GM12878 (cell line): ENCODE data around the gene GIGYF2. TPM values are rescaled to one million over a fixed set of nuclear protein-coding genes. Genes with fewer than 3 reads are reported as not detected.

Experiments
- ATAC-seq: fragments of 200-7000 bp; cut with Tn5 transposase; 3 replicates; pipeline ENCODE4 v1.9.1; 2020; ENCODE audit warnings: mild to moderate bottlenecking, moderate library complexity
- BruUV-seq: library from RNA; stranded (reverse); fragments of 400-500 nt; replicated peaks from 2 replicates; lab custom pipeline; 2021; lab: Mats Ljungman, UMichigan
- CTCF ChIA-PET: fragments of 300-600 bp; sonication (Branson Sonifier 250); formaldehyde crosslinking; extraction: SDS; loops from one replicate; lab custom pipeline; 2021; ENCODE audit warnings: inconsistent platforms; lab: Yijun Ruan, JAX
- POLR2A ChIA-PET: fragments of 350-600 bp; formaldehyde crosslinking; extraction: SDS; loops from one replicate; lab custom pipeline; 2021; ENCODE audit warnings: inconsistent platforms; lab: Charles Lee
- RAD21 ChIA-PET: fragments of 300-600 bp; sonication (Branson Sonifier 250); formaldehyde crosslinking; loops from one replicate; lab custom pipeline; 2023; ENCODE audit warnings: antibody characterized with exemption; ENCODE audit not compliant: unreplicated experiment; lab: Charles Lee
- SMC1A ChIA-PET: fragments of 300-600 bp; sonication (Branson Sonifier 250); formaldehyde crosslinking; loops from one replicate; lab custom pipeline; 2023; ENCODE audit not compliant: unreplicated experiment, uncharacterized antibody; lab: Charles Lee
- DNase-seq: peaks from one replicate; pipeline ENCODE4 v3.0.0-alpha.2; 2011; ENCODE audit warnings: low read depth, low spot score
- FAIRE-seq: peaks from 3 replicates; lab custom pipeline; 2011; peaks lifted over from hg19 to GRCh38; lab: Jason Lieb, UNC
- H2AFZ ChIP-seq: 2 replicates; pipeline ENCODE4 v1.6.0; 2011; ENCODE audit warnings: low read depth, low read length, control low read depth; ENCODE audit not compliant: control insufficient read depth
- H3K27ac ChIP-seq: 2 replicates; pipeline ENCODE4 v1.5.1; 2011; ENCODE audit warnings: control low read depth; ENCODE audit not compliant: control insufficient read depth, insufficient read depth
- H3K27me3 ChIP-seq, 2 experiments: replicated peaks in 1 of 2; 2 replicates each; pipeline versions ENCODE4 v1.6.0 to v1.6.1; 2011; ENCODE audit warnings: low read length in 1 of 2; ENCODE audit not compliant: control insufficient read depth in 2 of 2, insufficient read depth in 2 of 2
- H3K36me3 ChIP-seq, 2 experiments: 2 replicates each; pipeline ENCODE4 v1.5.1; 2011; ENCODE audit warnings: low read length in 1 of 2; ENCODE audit not compliant: control insufficient read depth in 2 of 2, insufficient read depth in 2 of 2
- H3K4me1 ChIP-seq: 2 replicates; pipeline ENCODE4 v1.6.1; 2011; ENCODE audit warnings: mild to moderate bottlenecking, low read length, moderate library complexity, mixed read lengths; ENCODE audit not compliant: control insufficient read depth, insufficient read depth
- H3K4me2 ChIP-seq: 2 replicates; pipeline ENCODE4 v1.6.0; 2011; ENCODE audit warnings: control low read depth; ENCODE audit not compliant: control insufficient read depth, insufficient read depth
- H3K4me3 ChIP-seq: fragments of 200-600 bp; sonication (generic); 2 replicates; pipeline ENCODE4 v1.5.1; 2016
- H3K79me2 ChIP-seq: 2 replicates; pipeline ENCODE4 v1.6.0; 2011; ENCODE audit warnings: low read length; ENCODE audit not compliant: control insufficient read depth, insufficient read depth
- H3K9ac ChIP-seq: 2 replicates; pipeline ENCODE4 v1.8.0; 2011; ENCODE audit warnings: low read length, control low read depth, mixed read lengths; ENCODE audit not compliant: control insufficient read depth, insufficient read depth
- H3K9me3 ChIP-seq: replicated peaks from 3 replicates; pipeline ENCODE4 v1.5.1; 2011; ENCODE audit warnings: mild to moderate bottlenecking, low read length; ENCODE audit not compliant: control insufficient read depth, insufficient read depth
- H4K20me1 ChIP-seq: 2 replicates; pipeline ENCODE4 v1.6.0; 2011; ENCODE audit not compliant: control insufficient read depth, insufficient read depth
- ASH2L ChIP-seq: fragments of 300-600, 200-600 bp; sonication (generic); IDR thresholded peaks from 2 replicates; pipeline ENCODE4 v1.6.1; 2017; ENCODE audit warnings: low read depth, mild to moderate bottlenecking, borderline replicate concordance
- BACH1 ChIP-seq: fragments of 450-650 bp; IDR thresholded peaks from 2 replicates; pipeline ENCODE4 v1.6.1; 2017; ENCODE audit warnings: mild to moderate bottlenecking, borderline replicate concordance
- E4F1 ChIP-seq: fragments of 450-650 bp; IDR thresholded peaks from 2 replicates; pipeline ENCODE4 v1.6.1; 2018; ENCODE audit warnings: borderline replicate concordance, mild to moderate bottlenecking; ENCODE audit not compliant: partially characterized antibody
- IRF3 ChIP-seq: fragments of 450-650 bp; IDR thresholded peaks from 2 replicates; pipeline ENCODE4 v1.6.1; 2014; ENCODE audit warnings: mild to moderate bottlenecking
- NFXL1 ChIP-seq: fragments of 450-650 bp; IDR thresholded peaks from 2 replicates; pipeline ENCODE4 v1.6.1; 2017; ENCODE audit warnings: antibody characterized with exemption, mild to moderate bottlenecking, borderline replicate concordance
- PKNOX1 ChIP-seq: fragments of 450-650 bp; IDR thresholded peaks from 2 replicates; pipeline ENCODE4 v1.6.1; 2016; ENCODE audit warnings: mild to moderate bottlenecking
- RBBP5 ChIP-seq: fragments of 200-600 bp; sonication (generic); conservative IDR thresholded peaks from 2 replicates; pipeline ENCODE4 v1.6.1; 2016
- RFX5 ChIP-seq: IDR thresholded peaks from 2 replicates; pipeline ENCODE4 v1.6.1; 2011; ENCODE audit warnings: low read depth, low read length, improper control_type of control experiment
- SIN3A ChIP-seq: IDR thresholded peaks from 2 replicates; pipeline ENCODE4 v1.6.1; 2012; ENCODE audit warnings: low read depth, low read length, improper control_type of control experiment
- YY1 ChIP-seq: IDR thresholded peaks from 2 replicates; pipeline ENCODE4 v1.6.1; 2011; ENCODE audit warnings: low read depth, mild to moderate bottlenecking, low read length
- ZBED1 ChIP-seq: IDR thresholded peaks from 2 replicates; pipeline ENCODE4 v1.6.1; 2016; ENCODE audit warnings: borderline replicate concordance
- ZBTB11 ChIP-seq: fragments of 450-650 bp; formaldehyde crosslinking; IDR thresholded peaks from 2 replicates; pipeline ENCODE4 v1.5.0; 2022; ENCODE audit warnings: mild to moderate bottlenecking, missing genetic modification characterization
- WGBS: methylation state at CpG from one replicate; pipeline ENCODE4 v1.1.6; 2016; ENCODE audit warnings: low lambda C conversion rate; ENCODE audit not compliant: insufficient replicate concordance, insufficient coverage; ENCODE audit errors: missing lambda C conversion rate; 5-methylcytosine and 5-hydroxymethylcytosine counted together
- in situ Hi-C: fragments of 300-500 bp; cut with MboI; formaldehyde crosslinking; loops from 9 replicates; pipeline ENCODE4 v1.14.3; 2018; ENCODE audit warnings: mixed read lengths
- intact Hi-C: fragments of 100-400 bp; cut with micrococcal nuclease; formaldehyde crosslinking; loops from one replicate; pipeline ENCODE4 v1.14.2; 2022; ENCODE audit not compliant: unreplicated experiment
- polyA plus RNA-seq, 11 experiments: library from polyadenylated mRNA; depleted of rRNA in 4 of 11; unstranded in 6 of 11; stranded (reverse) in 5 of 11; fragments of >200 nt; fragmentation: Nextera tagmentation in 4 of 11; fragmentation: Illumina TruSeq in 1 of 11; extraction: Ambion mirVana in 4 of 11; extraction: Trizol in 1 of 11; gene quantifications; 1 replicate in 1 of 11; 2 replicates in 10 of 11; pipeline versions ENCODE4 v1.2.1 to v1.2.3, GENCODE V29; 2011 to 2016; ENCODE audit warnings: inconsistent platforms in 2 of 11, missing spikeins in 2 of 11, low read depth in 1 of 11
- total RNA-seq, 4 experiments: library from RNA; depleted of rRNA in 3 of 4; stranded (reverse); fragments of >200 nt in 3 of 4; fragmentation: Illumina TruSeq in 1 of 4; extraction: Trizol in 1 of 4; gene quantifications; 2 replicates each; pipeline versions ENCODE4 v1.2.1 to v1.2.3, GENCODE V29; 2013 to 2021

The GIGYF2 gene
- total and polyA plus RNA-seq, 10 of the 15 experiments (the other 5 are each of a cell fraction or from before 2014, with no cell fraction given) = 12.2 to 47.2 (median 39.0) TPM

- intact Hi-C loops = no loop called here
- Histone ChIP-seq H3K9ac (no peak overlapping the region), H3K4me1 (no peaks in the 10 kb centered on the region), H3K4me2 (no peak overlapping the region), H2AFZ (no peak overlapping the region), H3K27me3 (no peaks in the 10 kb centered on the region; a peak in 1 of 4 replicates), H3K4me3 (no peak overlapping the region), H3K36me3 (no peaks in the 10 kb centered on the region), H4K20me1 (no peaks in the 10 kb centered on the region), H3K27ac (no peak overlapping the region), H3K79me2 (no peaks in the 10 kb centered on the region), H3K9me3 (no peaks in the 10 kb centered on the region)
- DNase-seq (no peak), ATAC-seq (no peak), FAIRE-seq (no peak)
- no TSS peak for BruUV-seq
- CTCF ChIA-PET = no interaction called here
- SMC1A ChIA-PET = no interaction called here
- RAD21 ChIA-PET = no interaction called here
- 70% methylated on average over 13 of the region's 15 CpGs for WGBS
- POLR2A ChIA-PET = no interaction called here
- in situ Hi-C loops = no loop called here
- no peak for TF ChIP-seq ASH2L
- no peak for TF ChIP-seq ZBTB11 (CRISPR knock-in tag)
- TF ChIP-seq RBBP5 = no peak
- TF ChIP-seq IRF3 = no peak
- TF ChIP-seq BACH1 = no peak
- TF ChIP-seq YY1 = no peak
- TF ChIP-seq ZBED1 = no peak
- no peak for TF ChIP-seq SIN3A
- TF ChIP-seq PKNOX1 = no peak
- TF ChIP-seq NFXL1 = no peak
- TF ChIP-seq E4F1 = no peak
- no peak for TF ChIP-seq RFX5
These were observed 174.3 kb downstream of the GIGYF2 start for GRCh38 chr2:232871418-232871834.
